Measurements from ENCODE around the gene OSBPL6.

Gene OSBPL6

GRCh38 chr2:178256382-178257042 is 62.2 kb downstream of the OSBPL6 start:
- Histone ChIP-seq H3K9me3 (ENCODE audit: insufficient read depth, low read depth, low read length) (no peaks in the 10 kb centered on the region), H3F3A (ENCODE audit: low read depth) (no peaks in the 10 kb centered on the region), H4K20me1 (ENCODE audit: insufficient read depth, low read length, poor library complexity, severe bottlenecking) (no peaks in the 10 kb centered on the region), H3K9me2 (replicated peaks; ENCODE audit: low read depth, low read length) (no peaks in the 10 kb centered on the region), H3K4me1 (ENCODE audit: insufficient read depth, low read length, poor library complexity, severe bottlenecking) (no peaks in the 10 kb centered on the region), H3K4me3 (ENCODE audit: low read length, poor library complexity, severe bottlenecking) (no peak overlapping the region), H3K27me3 (ENCODE audit: insufficient read depth, low read length, poor library complexity, severe bottlenecking) (no peaks in the 10 kb centered on the region), H2AFZ (ENCODE audit: low read length) (no peak overlapping the region), H3K79me2 (ENCODE audit: insufficient read depth, low read length) (no peaks in the 10 kb centered on the region), H3K36me3 (ENCODE audit: insufficient read depth, low read length) (no peaks in the 10 kb centered on the region), H3K9ac (ENCODE audit: low read depth, low read length, poor library complexity, severe bottlenecking) (no peak overlapping the region), H3K4me2 (ENCODE audit: low read depth, low read length, poor library complexity, severe bottlenecking) (no peak overlapping the region)
- no peak for TF ChIP-seq EZH2phosphoT487 (IDR thresholded peaks at IDR 0.05; ENCODE audit: borderline replicate concordance)
- TF ChIP-seq CTCF (conservative IDR thresholded peaks at IDR 0.05; ENCODE audit: low read length), result no peak

- Histone ChIP-seq H3K4me2 (ENCODE audit: low read depth, low read length, poor library complexity, severe bottlenecking) (no peak overlapping the region), H3K27me3 (ENCODE audit: insufficient read depth, low read length, poor library complexity, severe bottlenecking) (no peaks in the 10 kb centered on the region), H3K36me3 (ENCODE audit: insufficient read depth, low read length) (no peaks in the 10 kb centered on the region), H4K20me1 (ENCODE audit: insufficient read depth, low read length, poor library complexity, severe bottlenecking) (no peaks in the 10 kb centered on the region), H3K9me2 (replicated peaks; ENCODE audit: low read depth, low read length) (no peaks in the 10 kb centered on the region), H3K4me3 (ENCODE audit: low read length, poor library complexity, severe bottlenecking) (no peak overlapping the region), H3K9ac (ENCODE audit: low read depth, low read length, poor library complexity, severe bottlenecking) (no peak overlapping the region), H3K79me2 (ENCODE audit: insufficient read depth, low read length) (no peaks in the 10 kb centered on the region), H3F3A (ENCODE audit: low read depth) (no peaks in the 10 kb centered on the region), H2AFZ (ENCODE audit: low read length) (no peak overlapping the region), H3K9me3 (ENCODE audit: insufficient read depth, low read depth, low read length) (no peaks in the 10 kb centered on the region), H3K4me1 (ENCODE audit: insufficient read depth, low read length, poor library complexity, severe bottlenecking) (no peaks in the 10 kb centered on the region)
- TF ChIP-seq CTCF (conservative IDR thresholded peaks at IDR 0.05; ENCODE audit: low read length) (no peak), EZH2phosphoT487 (IDR thresholded peaks at IDR 0.05; ENCODE audit: borderline replicate concordance) (no peak)
Measured at GRCh38 chr2:178257127-178257526, 62.8 kb downstream of the OSBPL6 start.

GRCh38 chr2:178258916-178259315 is 64.6 kb downstream of the OSBPL6 start:
- Histone ChIP-seq H3K9me3 (ENCODE audit: insufficient read depth, low read depth, low read length) (no peaks in the 10 kb centered on the region), H3K79me2 (ENCODE audit: insufficient read depth, low read length) (no peaks in the 10 kb centered on the region), H4K20me1 (ENCODE audit: insufficient read depth, low read length, poor library complexity, severe bottlenecking) (no peaks in the 10 kb centered on the region), H3K4me1 (ENCODE audit: insufficient read depth, low read length, poor library complexity, severe bottlenecking) (peaks cover 2% of the 10 kb centered on the region), H3F3A (ENCODE audit: low read depth) (no peaks in the 10 kb centered on the region), H3K4me2 (ENCODE audit: low read depth, low read length, poor library complexity, severe bottlenecking) (no peak overlapping the region), H3K9ac (ENCODE audit: low read depth, low read length, poor library complexity, severe bottlenecking) (no peak overlapping the region), H3K27me3 (ENCODE audit: insufficient read depth, low read length, poor library complexity, severe bottlenecking) (no peaks in the 10 kb centered on the region), H3K9me2 (replicated peaks; ENCODE audit: low read depth, low read length) (no peaks in the 10 kb centered on the region), H3K36me3 (ENCODE audit: insufficient read depth, low read length) (no peaks in the 10 kb centered on the region), H2AFZ (ENCODE audit: low read length) (no peak overlapping the region), H3K4me3 (ENCODE audit: low read length, poor library complexity, severe bottlenecking) (no peak overlapping the region)
- TF ChIP-seq EZH2phosphoT487 (IDR thresholded peaks at IDR 0.05; ENCODE audit: borderline replicate concordance), result no peak
- no peak for TF ChIP-seq CTCF (conservative IDR thresholded peaks at IDR 0.05; ENCODE audit: low read length)
